PC-3 (cell line): ENCODE data around the gene P2RX5. TPM values are rescaled to one million over a fixed set of nuclear protein-coding genes. Genes with fewer than 3 reads are reported as not detected.

Source experiments
- ATAC-seq: fragments of 200-7000 bp; cut with Tn5 transposase; 2 replicates; pipeline ENCODE4 v1.9.1; 2020; ENCODE audit warnings: mild to moderate bottlenecking, moderate library complexity
- BruUV-seq: library from RNA; stranded (reverse); fragments of 400-500 nt; replicated peaks from 2 replicates; lab custom pipeline; 2021; lab: Mats Ljungman, UMichigan
- CTCF ChIA-PET: fragments of 300-600 bp; sonication (Branson Sonifier 250); formaldehyde crosslinking; loops from one replicate; lab custom pipeline; 2022; ENCODE audit warnings: antibody characterized with exemption; lab: Charles Lee
- POLR2A ChIA-PET: fragments of 300-600 bp; sonication (Branson Sonifier 250); formaldehyde crosslinking; loops from one replicate; lab custom pipeline; 2022; ENCODE audit warnings: antibody characterized with exemption; ENCODE audit not compliant: unreplicated experiment; lab: Charles Lee
- DNase-seq: peaks from one replicate; pipeline ENCODE4 v3.0.0-alpha.2; 2015
- H2AFZ ChIP-seq: fragments of 300-600 bp; sonication (generic); 2 replicates; pipeline ENCODE4 v1.6.0; 2016; ENCODE audit warnings: antibody characterized with exemption, low read length
- H3F3A ChIP-seq: fragments of 300-600 bp; sonication (generic); one replicate; pipeline ENCODE4 v1.6.0; 2017; ENCODE audit warnings: antibody characterized with exemption, low read length, control low read depth, mild to moderate bottlenecking; ENCODE audit not compliant: unreplicated experiment
- H3K27ac ChIP-seq: fragments of 300-600 bp; sonication (generic); 2 replicates; pipeline ENCODE4 v1.5.1; 2016; ENCODE audit warnings: mild to moderate bottlenecking, low read length
- H3K27me3 ChIP-seq: fragments of 300-600 bp; sonication (generic); 2 replicates; pipeline ENCODE4 v1.6.1; 2016; ENCODE audit warnings: low read length, mixed read lengths
- H3K36me3 ChIP-seq: fragments of 300-600 bp; sonication (generic); 2 replicates; pipeline ENCODE4 v1.6.1; 2016; ENCODE audit warnings: low read depth, mixed run types, low read length, mixed read lengths
- H3K4me1 ChIP-seq: fragments of 300-600 bp; sonication (generic); 2 replicates; pipeline ENCODE4 v1.5.1; 2016; ENCODE audit warnings: low read length; ENCODE audit not compliant: insufficient read depth
- H3K4me2 ChIP-seq: fragments of 300-600 bp; sonication (generic); 2 replicates; pipeline ENCODE4 v1.6.0; 2016; ENCODE audit warnings: low read length
- H3K4me3 ChIP-seq: fragments of 300-600 bp; sonication (generic); 2 replicates; pipeline ENCODE4 v1.5.1; 2016; ENCODE audit warnings: mild to moderate bottlenecking, low read length, mixed read lengths
- H3K79me2 ChIP-seq: fragments of 300-600 bp; sonication (generic); 2 replicates; pipeline ENCODE4 v1.6.1; 2017; ENCODE audit warnings: low read length, mixed read lengths
- H3K9ac ChIP-seq: fragments of 300-600 bp; sonication (generic); 2 replicates; pipeline ENCODE4 v1.6.0; 2016; ENCODE audit warnings: mild to moderate bottlenecking, low read length
- H3K9me2 ChIP-seq: fragments of 300-600 bp; sonication (generic); replicated peaks from 2 replicates; pipeline ENCODE4 v1.6.1; 2016; ENCODE audit warnings: mixed run types, low read length, mixed read lengths
- H3K9me3 ChIP-seq: fragments of 300-600 bp; sonication (generic); 2 replicates; pipeline ENCODE4 v1.6.1; 2016; ENCODE audit warnings: low read length, mixed read lengths
- H4K20me1 ChIP-seq: fragments of 300-600 bp; sonication (generic); 2 replicates; pipeline ENCODE4 v1.6.1; 2016; ENCODE audit warnings: low read length, mixed read lengths
- CTCF ChIP-seq: fragments of 300-600 bp; sonication (generic); conservative IDR thresholded peaks from 2 replicates; pipeline ENCODE4 v1.5.1; 2017; ENCODE audit warnings: antibody characterized with exemption, low read depth, mild to moderate bottlenecking, low read length
- EZH2 ChIP-seq: fragments of 300-600 bp; sonication (generic); IDR thresholded peaks from one replicate; pipeline ENCODE4 v1.6.1; 2017; ENCODE audit warnings: antibody characterized with exemption, mild to moderate bottlenecking, low read length; ENCODE audit not compliant: unreplicated experiment
- EZH2phosphoT487 ChIP-seq: fragments of 300-600 bp; sonication (generic); IDR thresholded peaks from 2 replicates; pipeline ENCODE4 v1.6.1; 2018; ENCODE audit warnings: mild to moderate bottlenecking, antibody characterized with exemption, low read length, borderline replicate concordance
- intact Hi-C: fragments of 100-400 bp; cut with micrococcal nuclease; formaldehyde crosslinking; loops from 2 replicates; pipeline ENCODE4 v1.9.0; 2023
- total RNA-seq: library from RNA; depleted of rRNA; stranded (reverse); fragments of >200 nt; gene quantifications from 2 replicates; pipeline ENCODE4 v1.2.3, GENCODE V29; 2014; rRNA removed

Gene P2RX5
- total RNA-seq, 1 experiment from 2014 or later: 13.0 TPM

- CTCF ChIA-PET: no interaction called here
- H3K27me3 ChIP-seq: no peaks in the 10 kb centered on the region
- H4K20me1 ChIP-seq: no peaks in the 10 kb centered on the region
- H3K79me2 ChIP-seq: peaks cover 6% of the 10 kb centered on the region; the same call in 1 of the 2 replicates
- no peaks in the 10 kb centered on the region for H3K4me1 ChIP-seq
- no peaks in the 10 kb centered on the region for H3F3A ChIP-seq
- TF ChIP-seq CTCF (no peak), EZH2phosphoT487 (no peak), EZH2 (no peak)
- no peak overlapping the region for H3K4me3 ChIP-seq
- H3K9me3 ChIP-seq: no peaks in the 10 kb centered on the region
- ATAC-seq: no peak
- peaks cover 10% of the 10 kb centered on the region for H3K36me3 ChIP-seq
- intact Hi-C loops: no loop called here
- H3K9me2 ChIP-seq: no peaks in the 10 kb centered on the region
- H3K9ac ChIP-seq: no peak overlapping the region
- POLR2A ChIA-PET: no interaction called here
- DNase-seq: no peak
- no peak overlapping the region for H3K4me2 ChIP-seq
- H2AFZ ChIP-seq: no peak overlapping the region
- H3K27ac ChIP-seq: no peak overlapping the region
- BruUV-seq: no TSS peak
These were observed 68.9 kb downstream of the P2RX5 start for GRCh38 chr17:3626831-3627768.

Other genes with a start within 250 kb of the P2RX5 start
- 1.8 TPM in 1 of 2 replicates, not detected in the other for gene SPATA22, start 224.3 kb downstream of the P2RX5 start, total RNA-seq
- gene ASPA, start 220.2 kb downstream of the P2RX5 start, total RNA-seq: not detected in 2 replicates
- gene TRPV3, start 138.3 kb downstream of the P2RX5 start, total RNA-seq: 3.6 and 4.8 TPM in 2 replicates
- gene TRPV1, start 86.7 kb downstream of the P2RX5 start, total RNA-seq: 4.1 and 4.7 TPM in 2 replicates
- 17.7 and 22.4 TPM in 2 replicates for gene SHPK, start 59.9 kb downstream of the P2RX5 start, total RNA-seq
- gene CTNS, start 59.4 kb downstream of the P2RX5 start, total RNA-seq: 10.2 and 17.5 TPM in 2 replicates
- 87.7 and 100 TPM in 2 replicates for gene TAX1BP3, start 27.6 kb downstream of the P2RX5 start, total RNA-seq
- 56.5 and 60.4 TPM in 2 replicates for gene EMC6, start 27.3 kb downstream of the P2RX5 start, total RNA-seq
- gene HASPIN, start 27.7 kb upstream of the P2RX5 start, total RNA-seq: 10.6 and 12.7 TPM in 2 replicates
- 29.7 and 42.0 TPM in 2 replicates for gene ITGAE, start 105.0 kb upstream of the P2RX5 start, total RNA-seq
- 17.3 and 21.0 TPM in 2 replicates for gene NCBP3, start 150.1 kb upstream of the P2RX5 start, total RNA-seq
- gene CAMKK1, start 196.9 kb upstream of the P2RX5 start, total RNA-seq: 10.1 and 12.4 TPM in 2 replicates
- not detected in 2 replicates for gene P2RX1, start 220.3 kb upstream of the P2RX5 start, total RNA-seq